GM21381 (cell line): Measurements from ENCODE around the gene GRIK2.

Experiments
- ATAC-seq: cut with Tn5 transposase; IDR thresholded peaks from one replicate; pipeline ENCODE4 v1.9.1; 2021; ENCODE audit warnings: mild to moderate bottlenecking, moderate library complexity; ENCODE audit not compliant: unreplicated experiment

GRIK2 gene

GRCh38 chr6:101451981-101452380 lies 58.5 kb downstream of the GRIK2 start:
- ATAC-seq = no peak

GRCh38 chr6:101453221-101453620 lies 59.7 kb downstream of the GRIK2 start:
- ATAC-seq = no peak

- ATAC-seq = no peak
Observed at GRCh38 chr6:101454106-101454676, 60.7 kb downstream of the GRIK2 start.

GRCh38 chr6:101458336-101458735 lies 64.8 kb downstream of the GRIK2 start:
- ATAC-seq = no peak

- ATAC-seq = no peak
Observed at GRCh38 chr6:101458826-101459225, 65.3 kb downstream of the GRIK2 start.

GRCh38 chr6:101462576-101462975 lies 69.1 kb downstream of the GRIK2 start:
- ATAC-seq = no peak

- no peak for ATAC-seq
Observed at GRCh38 chr6:101465863-101466262, 72.4 kb downstream of the GRIK2 start.

GRCh38 chr6:101477436-101477835 lies 83.9 kb downstream of the GRIK2 start:
- no peak for ATAC-seq

- ATAC-seq = no peak
Observed at GRCh38 chr6:101478891-101479290, 85.4 kb downstream of the GRIK2 start.

- ATAC-seq = no peak
Observed at GRCh38 chr6:101482606-101483005, 89.1 kb downstream of the GRIK2 start.

GRCh38 chr6:101484781-101485180 lies 91.3 kb downstream of the GRIK2 start:
- no peak for ATAC-seq

- no peak for ATAC-seq
Observed at GRCh38 chr6:101486124-101486523, 92.6 kb downstream of the GRIK2 start.

GRCh38 chr6:101486726-101487125 lies 93.2 kb downstream of the GRIK2 start:
- ATAC-seq = no peak

GRCh38 chr6:101489456-101489855 lies 95.9 kb downstream of the GRIK2 start:
- no peak for ATAC-seq

- no peak for ATAC-seq
Observed at GRCh38 chr6:101490857-101491256, 97.3 kb downstream of the GRIK2 start.

- ATAC-seq = no peak
Observed at GRCh38 chr6:101502818-101503217, 109.3 kb downstream of the GRIK2 start.

GRCh38 chr6:101509536-101509935 lies 116.0 kb downstream of the GRIK2 start:
- ATAC-seq = no peak

- no peak for ATAC-seq
Observed at GRCh38 chr6:101513181-101513580, 119.7 kb downstream of the GRIK2 start.

- no peak for ATAC-seq
Observed at GRCh38 chr6:101516578-101516977, 123.1 kb downstream of the GRIK2 start.

- no peak for ATAC-seq
Observed at GRCh38 chr6:101517632-101518031, 124.1 kb downstream of the GRIK2 start.

GRCh38 chr6:101522254-101522653 lies 128.7 kb downstream of the GRIK2 start:
- no peak for ATAC-seq

GRCh38 chr6:101527467-101527866 lies 134.0 kb downstream of the GRIK2 start:
- no peak for ATAC-seq

GRCh38 chr6:101528801-101529200 lies 135.3 kb downstream of the GRIK2 start:
- no peak for ATAC-seq
